CD14-positive monocyte (primary cell): ENCODE data around the gene MEG3. TPM values are rescaled to one million over a fixed set of nuclear protein-coding genes. Genes with fewer than 3 reads are reported as not detected.

Experiments
- DNase-seq, 3 donors: peaks; one replicate each; pipeline ENCODE4 v3.0.0-alpha.2; 2011 to 2022
- H2AFZ ChIP-seq: 2 replicates; pipeline ENCODE4 v1.6.0; 2012; ENCODE audit warnings: mild to moderate bottlenecking, low read depth, low read length, inconsistent platforms; ENCODE audit not compliant: insufficient read depth, poor library complexity, severe bottlenecking
- H3K27ac ChIP-seq, 2 donors: 1 replicate in 1 of 2; 2 replicates in 1 of 2; pipeline ENCODE4 v1.5.1; 2012 to 2013; ENCODE audit warnings: low read length in 2 of 2, control low read depth in 1 of 2, inconsistent platforms in 1 of 2, low read depth in 1 of 2, mild to moderate bottlenecking in 1 of 2
- H3K27me3 ChIP-seq, 2 donors: one replicate each; pipeline versions ENCODE4 v1.6.0 to v1.6.1; 2011 to 2013; ENCODE audit warnings: low read length in 2 of 2; ENCODE audit not compliant: control insufficient read depth in 2 of 2, insufficient read depth in 2 of 2
- H3K36me3 ChIP-seq, 2 donors: replicated peaks in 1 of 2; 1 replicate in 1 of 2; 2 replicates in 1 of 2; pipeline versions ENCODE4 v1.5.1 to v1.6.1; 2012 to 2013; ENCODE audit warnings: low read length in 2 of 2, control low read depth in 1 of 2, inconsistent platforms in 1 of 2, mild to moderate bottlenecking in 1 of 2; ENCODE audit not compliant: insufficient read depth in 2 of 2, control insufficient read depth in 1 of 2
- H3K4me1 ChIP-seq, 2 donors: 1 replicate in 1 of 2; 2 replicates in 1 of 2; pipeline versions ENCODE4 v1.5.1 to v1.6.1; 2012 to 2013; ENCODE audit warnings: low read length in 2 of 2, control low read depth in 1 of 2, inconsistent platforms in 1 of 2, mild to moderate bottlenecking in 1 of 2, moderate library complexity in 1 of 2; ENCODE audit not compliant: insufficient read depth in 2 of 2, control insufficient read depth in 1 of 2
- H3K4me2 ChIP-seq: replicated peaks from 2 replicates; pipeline ENCODE3; 2012; ENCODE audit warnings: low read length, moderate library complexity, mild to moderate bottlenecking; ENCODE audit not compliant: poor library complexity, severe bottlenecking; ENCODE audit errors: extremely low read depth
- H3K4me3 ChIP-seq, 3 experiments: fragments of 200-600 bp in 1 of 3; sonication (generic) in 1 of 3; replicated peaks in 1 of 3; 1 replicate in 2 of 3; 2 replicates in 1 of 3; pipeline ENCODE4 v1.5.1; 2011 to 2013; ENCODE audit warnings: low read length in 3 of 3, mild to moderate bottlenecking in 3 of 3, control low read depth in 2 of 3, low read depth in 2 of 3, inconsistent platforms in 1 of 3, moderate library complexity in 1 of 3
- H3K79me2 ChIP-seq: 2 replicates; pipeline ENCODE4 v1.6.0; 2012; ENCODE audit warnings: mild to moderate bottlenecking, control low read depth, inconsistent platforms, low read length, moderate library complexity; ENCODE audit not compliant: insufficient read depth
- H3K9ac ChIP-seq: 2 replicates; pipeline ENCODE4 v1.6.0; 2017; ENCODE audit warnings: low read length, mild to moderate bottlenecking; ENCODE audit not compliant: insufficient read depth, poor library complexity, severe bottlenecking
- H3K9me3 ChIP-seq, 2 donors: replicated peaks in 1 of 2; 1 replicate in 1 of 2; 2 replicates in 1 of 2; pipeline versions ENCODE4 v1.5.1 to v1.6.1; 2012 to 2013; ENCODE audit warnings: low read length in 2 of 2, control low read depth in 1 of 2; ENCODE audit not compliant: control insufficient read depth in 1 of 2, insufficient read depth in 1 of 2
- H4K20me1 ChIP-seq: 2 replicates; pipeline ENCODE4 v1.6.0; 2012; ENCODE audit warnings: mild to moderate bottlenecking, low read length, control low read depth, moderate library complexity; ENCODE audit not compliant: insufficient read depth
- H3K27ac Mint-ChIP-seq, 7 donors: one replicate each; pipeline ENCODE4 v1.8.0; 2020; ENCODE audit warnings: mild to moderate bottlenecking in 7 of 7, mixed read lengths in 7 of 7, moderate library complexity in 6 of 7, inconsistent platforms in 2 of 7
- H3K27me3 Mint-ChIP-seq, 3 donors: one replicate each; pipeline ENCODE4 v1.8.0; 2021 to 2022; ENCODE audit warnings: low read depth in 3 of 3, mild to moderate bottlenecking in 3 of 3, mixed read lengths in 3 of 3, moderate library complexity in 3 of 3, inconsistent platforms in 1 of 3
- H3K36me3 Mint-ChIP-seq, 2 donors: one replicate each; pipeline ENCODE4 v1.8.0; 2020; ENCODE audit warnings: mixed read lengths in 2 of 2, inconsistent platforms in 1 of 2, mild to moderate bottlenecking in 1 of 2
- H3K4me1 Mint-ChIP-seq: one replicate; pipeline ENCODE4 v1.8.0; 2020; ENCODE audit warnings: mild to moderate bottlenecking, mixed read lengths
- H3K4me3 Mint-ChIP-seq, 2 donors: one replicate each; pipeline ENCODE4 v1.8.0; 2020; ENCODE audit warnings: mild to moderate bottlenecking in 2 of 2, mixed read lengths in 2 of 2, moderate library complexity in 1 of 2
- H3K9me3 Mint-ChIP-seq, 7 donors: one replicate each; pipeline ENCODE4 v1.8.0; 2020 to 2022; ENCODE audit warnings: mixed read lengths in 7 of 7, mild to moderate bottlenecking in 6 of 7, moderate library complexity in 6 of 7, inconsistent platforms in 2 of 7
- CTCF ChIP-seq: fragments of 200-600 bp; IDR thresholded peaks from one replicate; pipeline ENCODE4 v1.8.0; 2022; ENCODE audit warnings: antibody characterized with exemption, mild to moderate bottlenecking
- WGBS: methylation state at CpG from one replicate; pipeline ENCODE4 v1.1.5; 2013; ENCODE audit warnings: missing lambda C conversion rate; ENCODE audit not compliant: insufficient coverage; 5-methylcytosine and 5-hydroxymethylcytosine counted together
- intact Hi-C, 2 donors: fragments of 100-400 bp; cut with micrococcal nuclease; formaldehyde crosslinking; loops; one replicate each; pipeline versions ENCODE4 v1.15.0 to v1.15.1; 2023
- polyA plus RNA-seq, 3 donors: library from polyadenylated mRNA; depleted of rRNA in 1 of 3; unstranded in 2 of 3; stranded (reverse) in 1 of 3; fragments of 300-500 nt in 2 of 3; fragments of >200 nt in 1 of 3; fragmentation: Illumina TruSeq in 2 of 3; gene quantifications; 1 replicate in 2 of 3; 2 replicates in 1 of 3; pipeline ENCODE4 v1.2.3, GENCODE V29; 2012 to 2021

The MEG3 gene
- polyA plus RNA-seq, 3 donors, result 1.7 TPM; not detected in 2

GRCh38 chr14:100802179-100802578 is 23.7 kb upstream of the MEG3 start:
- Histone ChIP-seq H3K27me3 (no peaks in the 10 kb centered on the region), H3K4me3 (no peak overlapping the region), H3K27ac (no peak overlapping the region), H4K20me1 (no peaks in the 10 kb centered on the region), H3K9ac (no peak overlapping the region), H3K4me2 (no peak overlapping the region), H3K4me1 (no peaks in the 10 kb centered on the region), H3K9me3 (peaks cover under 1 to 10% of the 10 kb centered on the region in 2 donors), H3K79me2 (no peaks in the 10 kb centered on the region), H3K36me3 (no peaks in the 10 kb centered on the region), H2AFZ (no peak overlapping the region)
- no peak for TF ChIP-seq CTCF
- H3K27me3 Mint-ChIP-seq, result peaks cover 1 to 5% (median 3%) of the 10 kb centered on the region in 3 donors
- H3K27ac Mint-ChIP-seq, result no peak overlapping the region
- no peaks in the 10 kb centered on the region for H3K36me3 Mint-ChIP-seq
- intact Hi-C loops, result no loop called here
- no peak for DNase-seq
- H3K4me3 Mint-ChIP-seq, result no peak overlapping the region
- WGBS, result 92% methylated on average over 4 of the region's 7 CpGs
- no peaks in the 10 kb centered on the region for H3K4me1 Mint-ChIP-seq
- peaks cover 5 to 12% (median 6%) of the 10 kb centered on the region in 7 donors for H3K9me3 Mint-ChIP-seq

DNA sequence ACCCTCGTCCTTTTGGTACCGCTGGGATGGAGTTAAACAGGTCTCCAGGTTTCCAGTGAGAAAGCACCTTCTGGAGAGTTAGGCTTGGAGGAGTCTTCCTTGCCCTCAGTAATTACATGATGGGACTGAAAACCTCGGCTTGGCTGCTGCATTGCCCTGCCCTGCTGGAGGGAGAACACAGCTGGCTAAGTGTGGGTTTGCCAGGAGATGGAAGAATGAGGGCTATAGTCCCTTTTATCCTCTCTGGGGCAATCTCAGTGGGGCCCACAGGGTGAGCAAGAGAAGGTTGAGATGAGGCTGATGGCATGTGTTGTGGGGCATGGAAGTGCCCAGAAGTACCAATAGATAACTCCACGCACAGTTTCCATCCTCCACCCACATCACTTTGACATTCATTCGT is 23.2 kb upstream of the MEG3 start:
- H3K9ac ChIP-seq, result no peak overlapping the region
- no peaks in the 10 kb centered on the region for H3K4me1 Mint-ChIP-seq
- DNase-seq, result no peak
- no peak overlapping the region for H2AFZ ChIP-seq
- H3K4me3 Mint-ChIP-seq, result no peak overlapping the region
- no peak overlapping the region for H3K27ac Mint-ChIP-seq
- 100% methylated on average over 1 of the region's 5 CpGs for WGBS
- H3K27ac ChIP-seq, result no peak overlapping the region
- H3K27me3 Mint-ChIP-seq, result peaks cover 1 to 6% (median 3%) of the 10 kb centered on the region in 3 donors
- H3K4me3 ChIP-seq, result no peak overlapping the region
- H3K36me3 Mint-ChIP-seq, result no peaks in the 10 kb centered on the region
- H3K4me1 ChIP-seq, result no peaks in the 10 kb centered on the region
- no peak for TF ChIP-seq CTCF
- H3K27me3 ChIP-seq, result no peaks in the 10 kb centered on the region
- peaks cover 7 to 18% (median 12%) of the 10 kb centered on the region in 7 donors for H3K9me3 Mint-ChIP-seq
- H4K20me1 ChIP-seq, result no peaks in the 10 kb centered on the region
- H3K4me2 ChIP-seq, result no peak overlapping the region
- H3K79me2 ChIP-seq, result no peaks in the 10 kb centered on the region
- H3K9me3 ChIP-seq, result peaks cover 7 to 16% of the 10 kb centered on the region in 2 donors
- H3K36me3 ChIP-seq, result no peaks in the 10 kb centered on the region
- intact Hi-C loops, result no loop called here
